OCI-LY7 (cell line): Measurements from ENCODE around the gene CUL4A. TPM values are rescaled to one million over a fixed set of nuclear protein-coding genes. Genes with fewer than 3 reads are reported as not detected.

Experiments
- BruUV-seq: library from RNA; stranded (reverse); fragments of 400-500 nt; replicated peaks from 2 replicates; lab custom pipeline; 2021; lab: Mats Ljungman, UMichigan
- CTCF ChIA-PET: fragments of 300-600 bp; sonication (Branson Sonifier 250); formaldehyde crosslinking; loops from one replicate; lab custom pipeline; 2022; ENCODE audit warnings: antibody characterized with exemption; ENCODE audit not compliant: unreplicated experiment; lab: Charles Lee
- POLR2A ChIA-PET: fragments of 300-600 bp; sonication (Branson Sonifier 250); formaldehyde crosslinking; loops from one replicate; lab custom pipeline; 2022; ENCODE audit warnings: antibody characterized with exemption; lab: Charles Lee
- DNase-seq: peaks from one replicate; pipeline ENCODE4 v3.0.0-alpha.2; 2015; ENCODE audit warnings: low spot score
- H2AFZ ChIP-seq: fragments of 200-600 bp; sonication (generic), shearing (Covaris generic); 2 replicates; pipeline ENCODE4 v1.6.1; 2014; ENCODE audit warnings: mild to moderate bottlenecking, antibody characterized with exemption, low read length, moderate library complexity
- H3K27ac ChIP-seq: fragments of 200-600 bp; sonication (generic); 2 replicates; pipeline ENCODE4 v1.5.1; 2014; ENCODE audit warnings: mixed run types, low read depth, mild to moderate bottlenecking, moderate library complexity, low read length, inconsistent platforms; ENCODE audit not compliant: poor library complexity, severe bottlenecking
- H3K36me3 ChIP-seq: fragments of 200-600 bp; sonication (generic); 2 replicates; pipeline ENCODE4 v1.6.1; 2014; ENCODE audit warnings: mild to moderate bottlenecking, antibody characterized with exemption, low read length, moderate library complexity, mixed read lengths; ENCODE audit not compliant: insufficient read depth
- H3K4me1 ChIP-seq: fragments of 200-600 bp; sonication (generic); 2 replicates; pipeline ENCODE4 v1.5.1; 2014; ENCODE audit warnings: mild to moderate bottlenecking, low read length; ENCODE audit not compliant: insufficient read depth, poor library complexity, severe bottlenecking
- H3K4me2 ChIP-seq: fragments of 200-600 bp; sonication (generic); 2 replicates; pipeline ENCODE4 v1.6.1; 2014; ENCODE audit warnings: mild to moderate bottlenecking, low read length
- H3K4me3 ChIP-seq: fragments of 200-600 bp; sonication (generic); 2 replicates; pipeline ENCODE4 v1.5.1; 2014; ENCODE audit warnings: mild to moderate bottlenecking, low read depth, low read length; ENCODE audit not compliant: poor library complexity, severe bottlenecking
- H3K79me2 ChIP-seq: fragments of 200-600 bp; sonication (generic); 2 replicates; pipeline ENCODE4 v1.6.1; 2016; ENCODE audit warnings: low read depth, mild to moderate bottlenecking, low read length, moderate library complexity, mixed read lengths; ENCODE audit not compliant: insufficient read depth
- H3K9me2 ChIP-seq: fragments of 200-600 bp; sonication (generic); 2 replicates; pipeline ENCODE4 v1.6.1; 2016; ENCODE audit warnings: mild to moderate bottlenecking, low read length, mixed read lengths; ENCODE audit not compliant: insufficient read depth
- H3K9me3 ChIP-seq: fragments of 200-600 bp; sonication (generic); 2 replicates; pipeline ENCODE4 v1.6.1; 2014; ENCODE audit warnings: mild to moderate bottlenecking, mixed run types, low read length, mixed read lengths
- H4K20me1 ChIP-seq: fragments of 200-600 bp; sonication (generic); 2 replicates; pipeline ENCODE4 v1.6.1; 2014; ENCODE audit warnings: mild to moderate bottlenecking, antibody characterized with exemption, low read length, moderate library complexity, mixed read lengths; ENCODE audit not compliant: insufficient read depth
- EZH2phosphoT487 ChIP-seq: fragments of 200-600 bp; sonication (generic); IDR thresholded peaks from 2 replicates; pipeline ENCODE4 v1.6.1; 2018; ENCODE audit warnings: low read depth, borderline replicate concordance, mild to moderate bottlenecking, mixed run types, antibody characterized with exemption, low read length, moderate library complexity, mixed read lengths
- intact Hi-C: fragments of 100-400 bp; cut with micrococcal nuclease; formaldehyde crosslinking; loops from one replicate; pipeline ENCODE4 v1.10.0; 2022; ENCODE audit not compliant: unreplicated experiment
- total RNA-seq, 2 experiments: library from RNA; depleted of rRNA in 1 of 2; stranded (reverse); fragments of >200 nt in 1 of 2; shearing (Covaris generic) in 1 of 2; gene quantifications; 2 replicates each; pipeline ENCODE4 v1.2.3, GENCODE V29; 2014 to 2022
- TF ChIP-seq, protein P1 (sequence below): fragments of 200-600 bp; sonication (generic); conservative IDR thresholded peaks from 2 replicates; pipeline ENCODE4 v1.5.1; 2014; ENCODE audit warnings: mild to moderate bottlenecking, antibody characterized with exemption, low read length, moderate library complexity, mixed read lengths

Gene CUL4A
- total RNA-seq, 2 experiments from 2014 or later: 46.6 to 49.8 TPM

DNA sequence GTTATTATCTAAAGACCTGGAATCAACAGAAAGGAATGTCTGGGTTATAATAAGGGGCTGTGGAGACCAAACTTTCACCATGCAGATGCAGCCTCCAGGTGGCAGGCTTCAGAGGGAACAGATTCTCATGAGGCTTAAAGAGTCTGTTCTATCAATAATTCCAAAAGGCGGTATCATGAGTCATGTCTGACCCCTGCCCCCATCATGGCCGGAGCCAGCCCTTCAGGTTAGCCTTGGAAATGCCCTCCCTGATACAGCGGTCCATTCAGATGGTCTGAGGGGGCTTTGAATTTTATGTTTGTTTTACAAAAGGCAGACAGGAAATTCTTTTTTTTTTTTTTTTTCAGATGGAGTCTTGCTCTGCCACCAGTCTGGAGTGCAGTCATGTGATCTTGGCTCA is 66.0 kb downstream of the CUL4A start:
- CTCF ChIA-PET: no interaction called here
- H3K9me3 ChIP-seq: no peaks in the 10 kb centered on the region
- no peak for TF ChIP-seq EZH2phosphoT487
- TF ChIP-seq, protein P1, sequence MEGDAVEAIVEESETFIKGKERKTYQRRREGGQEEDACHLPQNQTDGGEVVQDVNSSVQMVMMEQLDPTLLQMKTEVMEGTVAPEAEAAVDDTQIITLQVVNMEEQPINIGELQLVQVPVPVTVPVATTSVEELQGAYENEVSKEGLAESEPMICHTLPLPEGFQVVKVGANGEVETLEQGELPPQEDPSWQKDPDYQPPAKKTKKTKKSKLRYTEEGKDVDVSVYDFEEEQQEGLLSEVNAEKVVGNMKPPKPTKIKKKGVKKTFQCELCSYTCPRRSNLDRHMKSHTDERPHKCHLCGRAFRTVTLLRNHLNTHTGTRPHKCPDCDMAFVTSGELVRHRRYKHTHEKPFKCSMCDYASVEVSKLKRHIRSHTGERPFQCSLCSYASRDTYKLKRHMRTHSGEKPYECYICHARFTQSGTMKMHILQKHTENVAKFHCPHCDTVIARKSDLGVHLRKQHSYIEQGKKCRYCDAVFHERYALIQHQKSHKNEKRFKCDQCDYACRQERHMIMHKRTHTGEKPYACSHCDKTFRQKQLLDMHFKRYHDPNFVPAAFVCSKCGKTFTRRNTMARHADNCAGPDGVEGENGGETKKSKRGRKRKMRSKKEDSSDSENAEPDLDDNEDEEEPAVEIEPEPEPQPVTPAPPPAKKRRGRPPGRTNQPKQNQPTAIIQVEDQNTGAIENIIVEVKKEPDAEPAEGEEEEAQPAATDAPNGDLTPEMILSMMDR: peak; percentile 67
- no peaks in the 10 kb centered on the region for H4K20me1 ChIP-seq
- no peak overlapping the region for H3K4me3 ChIP-seq
- no peaks in the 10 kb centered on the region for H3K4me1 ChIP-seq
- no peak overlapping the region for H3K27ac ChIP-seq
- no peak overlapping the region for H2AFZ ChIP-seq
- POLR2A ChIA-PET: no interaction called here
- no peaks in the 10 kb centered on the region for H3K79me2 ChIP-seq
- H3K9me2 ChIP-seq: no peaks in the 10 kb centered on the region
- no TSS peak for BruUV-seq
- no peaks in the 10 kb centered on the region for H3K36me3 ChIP-seq
- DNase-seq: peak; percentile 40
- intact Hi-C loops: loop anchor here (1.0 to 5.0 kb wide), 2 partner anchors 117 to 174 kb away; no protein-coding TSS in a partner anchor
- H3K4me2 ChIP-seq: no peak overlapping the region

- CTCF ChIA-PET: no interaction called here
These were observed 70.7 kb downstream of the CUL4A start for GRCh38 chr13:113280126-113280525.

DNA sequence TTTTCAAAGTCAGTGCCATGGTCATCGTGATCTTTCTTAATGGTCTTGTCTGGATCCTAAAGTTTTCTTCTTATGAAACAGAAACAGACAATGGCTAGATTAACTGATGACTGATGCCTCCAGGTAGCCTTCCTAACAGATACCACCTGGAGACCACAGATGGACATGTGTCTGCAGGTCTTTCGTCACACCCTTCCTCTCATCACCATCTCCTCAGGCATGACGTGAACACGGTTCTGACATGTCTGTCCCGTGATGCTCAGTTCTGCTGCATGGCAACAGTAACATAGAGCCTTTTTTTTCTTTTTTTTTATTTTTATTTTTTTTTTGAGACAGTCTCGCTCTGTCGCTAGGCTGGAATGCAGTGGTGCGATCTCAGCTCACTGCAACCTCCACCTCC is 74.5 kb downstream of the CUL4A start:
- no peak overlapping the region for H2AFZ ChIP-seq
- DNase-seq: no peak
- H3K36me3 ChIP-seq: no peaks in the 10 kb centered on the region
- no peak overlapping the region for H3K4me2 ChIP-seq
- no peaks in the 10 kb centered on the region for H3K9me3 ChIP-seq
- no peaks in the 10 kb centered on the region for H3K9me2 ChIP-seq
- no peaks in the 10 kb centered on the region for H4K20me1 ChIP-seq
- CTCF ChIA-PET: no interaction called here
- no TSS peak for BruUV-seq
- no peaks in the 10 kb centered on the region for H3K4me1 ChIP-seq
- H3K27ac ChIP-seq: no peak overlapping the region
- POLR2A ChIA-PET: interaction anchor here (0.6 kb wide), 1 partner anchor 40 kb away, joined by 3 read pairs; no protein-coding TSS in a partner anchor
- H3K4me3 ChIP-seq: no peak overlapping the region
- no peaks in the 10 kb centered on the region for H3K79me2 ChIP-seq
- intact Hi-C loops: no loop called here
- TF ChIP-seq, protein P1: no peak
- no peak for TF ChIP-seq EZH2phosphoT487

More at GRCh38 chr13:113280126-113280525, 70.7 kb downstream of the CUL4A start:
- no peak overlapping the region for H2AFZ ChIP-seq
- TF ChIP-seq, protein P1: no peak
- TF ChIP-seq EZH2phosphoT487: no peak
- no peaks in the 10 kb centered on the region for H4K20me1 ChIP-seq
- no peaks in the 10 kb centered on the region for H3K9me2 ChIP-seq
- no peak for DNase-seq
- no peaks in the 10 kb centered on the region for H3K9me3 ChIP-seq
- H3K79me2 ChIP-seq: no peaks in the 10 kb centered on the region
- no peak overlapping the region for H3K27ac ChIP-seq
- H3K36me3 ChIP-seq: no peaks in the 10 kb centered on the region
- no peaks in the 10 kb centered on the region for H3K4me1 ChIP-seq
- intact Hi-C loops: no loop called here
- H3K4me3 ChIP-seq: no peak overlapping the region
- H3K4me2 ChIP-seq: no peak overlapping the region
- POLR2A ChIA-PET: no interaction called here
- no TSS peak for BruUV-seq
